Liver (tissue), 9 donors: ENCODE data around the gene SMARCD2. TPM values are rescaled to one million over a fixed set of nuclear protein-coding genes. Genes with fewer than 3 reads are reported as not detected.
A peak's percentile ranks its signal among the peaks of the same experiment; 100 is the strongest.

Experiments used
- DNase-seq: peaks from one replicate; pipeline ENCODE4 v3.0.0-alpha.2; 2017; ENCODE audit warnings: low spot score
- H3K27ac ChIP-seq, 2 donors: one replicate each; pipeline ENCODE4 v1.7.0; 2013; ENCODE audit warnings: inconsistent platforms in 2 of 2, low read length in 2 of 2, control low read depth in 1 of 2, low read depth in 1 of 2, mild to moderate bottlenecking in 1 of 2
- H3K27me3 ChIP-seq, 4 donors: one replicate each; pipeline versions ENCODE4 v1.6.1 to v1.7.0; 2013; ENCODE audit warnings: low read length in 3 of 4, inconsistent platforms in 1 of 4, mild to moderate bottlenecking in 1 of 4, moderate library complexity in 1 of 4; ENCODE audit not compliant: control insufficient read depth in 4 of 4, insufficient read depth in 4 of 4
- H3K36me3 ChIP-seq, 4 donors: one replicate each; pipeline versions ENCODE4 v1.6.1 to v1.7.0; 2013; ENCODE audit warnings: low read length in 3 of 4, mild to moderate bottlenecking in 3 of 4, low read depth in 1 of 4, moderate library complexity in 1 of 4; ENCODE audit not compliant: control insufficient read depth in 4 of 4, insufficient read depth in 3 of 4
- H3K4me1 ChIP-seq, 4 donors: one replicate each; pipeline versions ENCODE4 v1.6.1 to v1.7.0; 2013; ENCODE audit warnings: low read length in 3 of 4, mild to moderate bottlenecking in 3 of 4, moderate library complexity in 1 of 4; ENCODE audit not compliant: control insufficient read depth in 4 of 4, insufficient read depth in 4 of 4
- H3K4me3 ChIP-seq, 3 donors: one replicate each; pipeline versions ENCODE4 v1.6.1 to v1.7.0; 2013; ENCODE audit warnings: low read length in 3 of 3, control low read depth in 1 of 3, low read depth in 1 of 3, mild to moderate bottlenecking in 1 of 3
- H3K9ac ChIP-seq, 2 donors: one replicate each; pipeline ENCODE4 v1.7.0; 2013; ENCODE audit warnings: low read length in 2 of 2, mild to moderate bottlenecking in 2 of 2, moderate library complexity in 2 of 2, control low read depth in 1 of 2, low read depth in 1 of 2
- H3K9me3 ChIP-seq, 4 donors: one replicate each; pipeline versions ENCODE4 v1.6.1 to v1.7.0; 2013; ENCODE audit warnings: low read length in 3 of 4; ENCODE audit not compliant: control insufficient read depth in 4 of 4
- CTCF ChIP-seq: fragments of 150-350 bp; IDR thresholded peaks from 2 replicates; pipeline ENCODE4 v1.5.1; 2017; ENCODE audit warnings: improper control_type of control experiment, low read depth, low read length; ENCODE audit not compliant: missing input control
- EGR1 ChIP-seq, 2 donors: IDR thresholded peaks; 2 replicates each; pipeline ENCODE4 v1.6.1; 2016 to 2018; ENCODE audit warnings: antibody characterized with exemption in 2 of 2, low read depth in 2 of 2
- GABPA ChIP-seq, 2 donors: IDR thresholded peaks in 1 of 2; conservative IDR thresholded peaks in 1 of 2; 2 replicates each; pipeline ENCODE4 v1.6.1; 2016; ENCODE audit warnings: antibody characterized with exemption in 2 of 2, mild to moderate bottlenecking in 1 of 2, moderate library complexity in 1 of 2
- HNF4A ChIP-seq, 2 donors: conservative IDR thresholded peaks; 2 replicates each; pipeline ENCODE4 v1.6.1; 2016; ENCODE audit warnings: antibody characterized with exemption in 2 of 2, mild to moderate bottlenecking in 2 of 2
- JUND ChIP-seq, 2 donors: IDR thresholded peaks; 2 replicates each; pipeline ENCODE4 v1.6.1; 2016; ENCODE audit warnings: antibody characterized with exemption in 2 of 2
- MAX ChIP-seq: IDR thresholded peaks from 2 replicates; pipeline ENCODE4 v1.6.1; 2016; ENCODE audit warnings: antibody characterized with exemption
- NR2F2 ChIP-seq: IDR thresholded peaks from 2 replicates; pipeline ENCODE4 v1.6.1; 2016; ENCODE audit warnings: antibody characterized with exemption
- RAD21 ChIP-seq, 2 donors: IDR thresholded peaks; 2 replicates each; pipeline ENCODE4 v1.6.1; 2016; ENCODE audit warnings: antibody characterized with exemption in 2 of 2, mild to moderate bottlenecking in 2 of 2
- SP1 ChIP-seq: IDR thresholded peaks from 2 replicates; pipeline ENCODE4 v1.6.1; 2018; ENCODE audit warnings: antibody characterized with exemption, mild to moderate bottlenecking
- TAF1 ChIP-seq: conservative IDR thresholded peaks from 2 replicates; pipeline ENCODE4 v1.6.1; 2016; ENCODE audit warnings: antibody characterized with exemption, mild to moderate bottlenecking
- WGBS: extraction: QIAGEN DNeasy Blood & Tissue Kit; methylation state at CpG from one replicate; pipeline ENCODE4 v1.1.7; 2013; 5-methylcytosine and 5-hydroxymethylcytosine counted together
- polyA plus RNA-seq, 2 donors: library from polyadenylated mRNA; stranded (reverse) in 1 of 2; unstranded in 1 of 2; fragments of 200-250 nt in 1 of 2; fragments of >200 nt in 1 of 2; fragmentation: Nextera tagmentation in 1 of 2; extraction: Ambion mirVana in 1 of 2; gene quantifications; one replicate each; pipeline versions ENCODE4 v1.2.1 to v1.2.3, GENCODE V29; 2013 to 2015
- total RNA-seq, 2 donors: library from RNA; depleted of rRNA; stranded (reverse); fragments of >200 nt; gene quantifications; one replicate each; pipeline ENCODE4 v1.2.3, GENCODE V29; 2014
- TF ChIP-seq, protein P1 (sequence below): IDR thresholded peaks from 2 replicates; pipeline ENCODE4 v1.6.1; 2016; ENCODE audit warnings: antibody characterized with exemption
- TF ChIP-seq, protein P2 (sequence below): IDR thresholded peaks from 2 replicates; pipeline ENCODE4 v1.6.1; 2016; ENCODE audit warnings: antibody characterized with exemption
- TF ChIP-seq, protein P3 (sequence below): IDR thresholded peaks from 2 replicates; pipeline ENCODE4 v1.6.1; 2016; ENCODE audit warnings: antibody characterized with exemption, mild to moderate bottlenecking
- donor health status: healthy.
- donor health status: healthy.
- donor health status: healthy.
- donor health status: healthy.
- donor health status: healthy.

SMARCD2 gene
- total and polyA plus RNA-seq, 4 donors: 14.5 to 67.9 (median 39.4) TPM

DNA sequence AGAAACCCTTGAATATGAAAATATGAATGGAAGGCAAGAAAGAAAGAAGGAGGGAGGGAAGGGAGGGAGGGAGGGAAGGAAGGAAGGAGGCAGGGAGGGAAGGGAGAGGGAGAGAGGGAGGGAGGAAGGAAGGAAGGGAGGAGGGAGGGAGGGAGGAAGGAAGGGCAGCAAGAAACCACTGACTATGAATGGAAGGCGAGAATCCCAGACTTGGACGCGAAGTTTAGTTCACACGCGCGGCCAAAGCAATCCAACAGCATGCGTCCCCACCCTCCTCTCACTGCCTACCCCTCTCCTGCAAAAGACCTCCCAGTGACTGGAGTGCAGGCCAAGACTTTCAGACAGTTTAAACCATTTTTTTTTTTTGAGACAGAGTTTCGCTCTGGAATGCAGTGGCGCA lies 7.9 kb upstream of the SMARCD2 start:
- Histone ChIP-seq H3K36me3 (no peaks in the 10 kb centered on the region), H3K9ac (no peak overlapping the region), H3K27ac (no peak overlapping the region), H3K4me3 (no peak overlapping the region), H3K27me3 (no peaks in the 10 kb centered on the region), H3K4me1 (peaks cover 0 to 5% (median 0%) of the 10 kb centered on the region in 4 donors), H3K9me3 (no peaks in the 10 kb centered on the region)
- WGBS: 90% methylated on average over 9 of the region's 9 CpGs
- no peak for DNase-seq
- TF ChIP-seq HNF4A (conservative IDR thresholded peaks at IDR 0.05) (no peak), SP1 (no peak), TAF1 (no peak), GABPA (IDR thresholded peaks at IDR 0.05 in 1 of 2, conservative IDR thresholded peaks at IDR 0.05 in 1 of 2) (no peak), JUND (IDR thresholded peaks at IDR 0.05) (no peak), NR2F2 (no peak)

DNA sequence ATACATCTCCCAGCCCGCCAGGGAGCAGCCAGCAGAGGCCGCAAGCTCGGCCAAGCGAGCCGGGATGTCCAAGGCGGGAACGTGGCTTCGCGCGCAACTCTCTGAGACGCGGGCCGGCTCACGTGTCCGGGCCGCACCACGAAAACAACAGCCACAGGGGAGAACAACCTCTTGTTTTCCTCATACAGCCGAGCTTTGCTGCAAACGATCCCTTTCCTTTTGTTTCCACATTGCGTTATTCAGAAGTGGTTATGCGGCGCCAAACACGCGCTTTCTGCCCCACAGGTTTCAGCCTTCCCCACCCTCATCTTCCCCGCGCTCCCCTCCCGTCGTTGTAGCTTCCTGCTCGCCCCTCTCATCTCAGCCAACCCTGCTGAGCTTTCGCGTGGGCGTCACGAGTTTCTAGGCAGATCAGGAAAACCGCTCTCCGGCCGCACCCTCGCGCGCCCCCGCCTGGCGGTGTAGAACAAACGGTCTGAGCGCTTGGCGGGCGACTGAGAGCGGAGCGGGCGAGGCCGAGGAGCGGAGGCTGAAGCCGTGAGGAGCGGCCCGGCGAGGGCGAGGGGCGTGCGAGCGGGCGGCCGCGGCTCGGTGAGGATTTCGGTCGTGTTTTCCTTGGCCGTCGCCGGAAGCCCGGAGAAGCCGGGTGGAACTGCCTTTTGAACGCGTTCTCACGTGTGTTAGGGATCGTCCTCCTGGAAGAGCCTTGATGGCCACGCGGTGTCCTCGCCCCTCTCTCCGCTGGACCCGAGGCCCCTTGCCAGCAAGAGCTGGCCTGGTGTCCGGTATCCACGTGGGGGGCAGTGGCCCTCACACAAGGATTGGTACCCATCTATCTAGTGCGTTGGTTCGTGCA lies 6.6 kb upstream of the SMARCD2 start:
- peaks cover 0 to 5% (median 0%) of the 10 kb centered on the region in 4 donors for H3K4me1 ChIP-seq
- no peaks in the 10 kb centered on the region for H3K9me3 ChIP-seq
- DNase-seq: peak; percentile 97
- peak overlapping the region in 1 of 2 donors; percentile 64 for H3K9ac ChIP-seq
- 25% methylated on average over 82 of the region's 82 CpGs for WGBS
- TF ChIP-seq JUND (IDR thresholded peaks at IDR 0.05): no peak
- peak; percentile 47 for TF ChIP-seq CTCF
- no peak for TF ChIP-seq TAF1
- TF ChIP-seq, protein P1, sequence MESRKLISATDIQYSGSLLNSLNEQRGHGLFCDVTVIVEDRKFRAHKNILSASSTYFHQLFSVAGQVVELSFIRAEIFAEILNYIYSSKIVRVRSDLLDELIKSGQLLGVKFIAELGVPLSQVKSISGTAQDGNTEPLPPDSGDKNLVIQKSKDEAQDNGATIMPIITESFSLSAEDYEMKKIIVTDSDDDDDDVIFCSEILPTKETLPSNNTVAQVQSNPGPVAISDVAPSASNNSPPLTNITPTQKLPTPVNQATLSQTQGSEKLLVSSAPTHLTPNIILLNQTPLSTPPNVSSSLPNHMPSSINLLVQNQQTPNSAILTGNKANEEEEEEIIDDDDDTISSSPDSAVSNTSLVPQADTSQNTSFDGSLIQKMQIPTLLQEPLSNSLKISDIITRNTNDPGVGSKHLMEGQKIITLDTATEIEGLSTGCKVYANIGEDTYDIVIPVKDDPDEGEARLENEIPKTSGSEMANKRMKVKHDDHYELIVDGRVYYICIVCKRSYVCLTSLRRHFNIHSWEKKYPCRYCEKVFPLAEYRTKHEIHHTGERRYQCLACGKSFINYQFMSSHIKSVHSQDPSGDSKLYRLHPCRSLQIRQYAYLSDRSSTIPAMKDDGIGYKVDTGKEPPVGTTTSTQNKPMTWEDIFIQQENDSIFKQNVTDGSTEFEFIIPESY: peak; percentile 70
- TF ChIP-seq, protein P2, sequence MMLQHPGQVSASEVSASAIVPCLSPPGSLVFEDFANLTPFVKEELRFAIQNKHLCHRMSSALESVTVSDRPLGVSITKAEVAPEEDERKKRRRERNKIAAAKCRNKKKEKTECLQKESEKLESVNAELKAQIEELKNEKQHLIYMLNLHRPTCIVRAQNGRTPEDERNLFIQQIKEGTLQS: no peak
- TF ChIP-seq SP1: peak; percentile 80
- TF ChIP-seq, protein P3, sequence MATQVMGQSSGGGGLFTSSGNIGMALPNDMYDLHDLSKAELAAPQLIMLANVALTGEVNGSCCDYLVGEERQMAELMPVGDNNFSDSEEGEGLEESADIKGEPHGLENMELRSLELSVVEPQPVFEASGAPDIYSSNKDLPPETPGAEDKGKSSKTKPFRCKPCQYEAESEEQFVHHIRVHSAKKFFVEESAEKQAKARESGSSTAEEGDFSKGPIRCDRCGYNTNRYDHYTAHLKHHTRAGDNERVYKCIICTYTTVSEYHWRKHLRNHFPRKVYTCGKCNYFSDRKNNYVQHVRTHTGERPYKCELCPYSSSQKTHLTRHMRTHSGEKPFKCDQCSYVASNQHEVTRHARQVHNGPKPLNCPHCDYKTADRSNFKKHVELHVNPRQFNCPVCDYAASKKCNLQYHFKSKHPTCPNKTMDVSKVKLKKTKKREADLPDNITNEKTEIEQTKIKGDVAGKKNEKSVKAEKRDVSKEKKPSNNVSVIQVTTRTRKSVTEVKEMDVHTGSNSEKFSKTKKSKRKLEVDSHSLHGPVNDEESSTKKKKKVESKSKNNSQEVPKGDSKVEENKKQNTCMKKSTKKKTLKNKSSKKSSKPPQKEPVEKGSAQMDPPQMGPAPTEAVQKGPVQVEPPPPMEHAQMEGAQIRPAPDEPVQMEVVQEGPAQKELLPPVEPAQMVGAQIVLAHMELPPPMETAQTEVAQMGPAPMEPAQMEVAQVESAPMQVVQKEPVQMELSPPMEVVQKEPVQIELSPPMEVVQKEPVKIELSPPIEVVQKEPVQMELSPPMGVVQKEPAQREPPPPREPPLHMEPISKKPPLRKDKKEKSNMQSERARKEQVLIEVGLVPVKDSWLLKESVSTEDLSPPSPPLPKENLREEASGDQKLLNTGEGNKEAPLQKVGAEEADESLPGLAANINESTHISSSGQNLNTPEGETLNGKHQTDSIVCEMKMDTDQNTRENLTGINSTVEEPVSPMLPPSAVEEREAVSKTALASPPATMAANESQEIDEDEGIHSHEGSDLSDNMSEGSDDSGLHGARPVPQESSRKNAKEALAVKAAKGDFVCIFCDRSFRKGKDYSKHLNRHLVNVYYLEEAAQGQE: no peak
- TF ChIP-seq MAX: peak; percentile 71
- peak; percentile 22 to 35 for TF ChIP-seq RAD21 (IDR thresholded peaks at IDR 0.05)
- TF ChIP-seq EGR1 (IDR thresholded peaks at IDR 0.05; ENCODE audit: low read depth in 2 of 2): peak; percentile 51 to 82
- TF ChIP-seq GABPA (IDR thresholded peaks at IDR 0.05 in 1 of 2, conservative IDR thresholded peaks at IDR 0.05 in 1 of 2): no peak
- H3K27ac ChIP-seq: peak overlapping the region in 1 of 2 donors; percentile 52
- H3K4me3 ChIP-seq: peak overlapping the region; percentile 25 to 56 (median 30)
- H3K36me3 ChIP-seq: no peaks in the 10 kb centered on the region
- no peaks in the 10 kb centered on the region for H3K27me3 ChIP-seq
